H1 (cell line): ENCODE results near the gene CDH7. TPM values are rescaled to one million over a fixed set of nuclear protein-coding genes. Genes with fewer than 3 reads are reported as not detected.

Source experiments
- CTCF ChIA-PET: fragments of 300-600 bp; sonication (Branson Sonifier 250); formaldehyde crosslinking; loops from one replicate; lab custom pipeline; 2021; ENCODE audit not compliant: partially characterized antibody; lab: Charles Lee
- POLR2A ChIA-PET: fragments of 300-600 bp; sonication (Branson Sonifier 250); formaldehyde crosslinking; loops from one replicate; lab custom pipeline; 2021; ENCODE audit warnings: inconsistent platforms; ENCODE audit not compliant: partially characterized antibody; lab: Charles Lee
- DNase-seq, 2 experiments: peaks; one replicate each; pipeline versions ENCODE4 v3.0.0 to v3.0.0-alpha.2; 2010 to 2022; ENCODE audit warnings: low spot score in 2 of 2, low read depth in 1 of 2, mixed read lengths in 1 of 2
- FAIRE-seq: peaks from 2 replicates; lab custom pipeline; 2011; peaks lifted over from hg19 to GRCh38; lab: Jason Lieb, UNC
- H2AFZ ChIP-seq: 2 replicates; pipeline ENCODE4 v1.8.1; 2012; ENCODE audit warnings: low read length, inconsistent platforms
- H2AK5ac ChIP-seq: 2 replicates; pipeline ENCODE4 v1.6.1; 2013; ENCODE audit warnings: low read depth, low read length
- H2BK120ac ChIP-seq: replicated peaks from 2 replicates; pipeline ENCODE3; 2013; ENCODE audit warnings: low read depth, low read length, inconsistent platforms
- H2BK12ac ChIP-seq: 2 replicates; pipeline ENCODE4 v1.6.1; 2013; ENCODE audit warnings: low read depth, low read length
- H2BK15ac ChIP-seq: 2 replicates; pipeline ENCODE4 v1.6.1; 2013; ENCODE audit warnings: low read length
- H2BK20ac ChIP-seq: 2 replicates; pipeline ENCODE4 v1.6.1; 2013; ENCODE audit warnings: low read length
- H2BK5ac ChIP-seq: 2 replicates; pipeline ENCODE4 v1.6.1; 2013; ENCODE audit warnings: low read depth, low read length
- H3K14ac ChIP-seq: 2 replicates; pipeline ENCODE4 v1.6.1; 2013; ENCODE audit warnings: inconsistent platforms; ENCODE audit not compliant: insufficient read length
- H3K18ac ChIP-seq: 2 replicates; pipeline ENCODE4 v1.6.1; 2013; ENCODE audit warnings: low read length; ENCODE audit errors: extremely low read depth
- H3K23ac ChIP-seq: 2 replicates; pipeline ENCODE4 v1.6.1; 2013; ENCODE audit warnings: inconsistent platforms; ENCODE audit not compliant: insufficient read length
- H3K23me2 ChIP-seq: 2 replicates; pipeline ENCODE4 v1.6.1; 2013; ENCODE audit warnings: low read depth, low read length
- H3K27ac ChIP-seq: 2 replicates; pipeline ENCODE4 v1.6.1; 2011; ENCODE audit warnings: low read depth, low read length, inconsistent platforms
- H3K27me3 ChIP-seq, 4 experiments: replicated peaks in 1 of 4; 1 replicate in 1 of 4; 2 replicates in 3 of 4; pipeline versions ENCODE4 v1.6.1 to v1.8.1; 2011 to 2013; ENCODE audit warnings: low read length in 3 of 4, mild to moderate bottlenecking in 3 of 4, inconsistent platforms in 2 of 4, mixed read lengths in 2 of 4, moderate library complexity in 1 of 4; ENCODE audit not compliant: control insufficient read depth in 3 of 4, insufficient read depth in 3 of 4; ENCODE audit errors: extremely low read depth in 1 of 4
- H3K36me3 ChIP-seq, 4 experiments: 2 replicates each; pipeline versions ENCODE4 v1.6.1 to v1.8.1; 2011 to 2013; ENCODE audit warnings: mild to moderate bottlenecking in 4 of 4, low read length in 3 of 4, moderate library complexity in 2 of 4, control low read depth in 1 of 4, inconsistent platforms in 1 of 4; ENCODE audit not compliant: insufficient read depth in 4 of 4, control insufficient read depth in 2 of 4
- H3K4ac ChIP-seq: replicated peaks from 2 replicates; pipeline ENCODE3; 2013; ENCODE audit warnings: low read length, low read depth, mixed read lengths, inconsistent platforms; ENCODE audit not compliant: insufficient read length
- H3K4me1 ChIP-seq, 4 experiments: replicated peaks in 1 of 4; 1 replicate in 1 of 4; 2 replicates in 3 of 4; pipeline versions ENCODE4 v1.6.1 to v1.8.1; 2011 to 2013; ENCODE audit warnings: low read length in 3 of 4, inconsistent platforms in 2 of 4, mixed read lengths in 1 of 4; ENCODE audit not compliant: insufficient read depth in 4 of 4, control insufficient read depth in 3 of 4
- H3K4me2 ChIP-seq, 2 experiments: 2 replicates each; pipeline versions ENCODE4 v1.6.1 to v1.8.1; 2011 to 2013; ENCODE audit warnings: low read depth in 2 of 2, low read length in 2 of 2, control low read depth in 1 of 2, inconsistent platforms in 1 of 2, mild to moderate bottlenecking in 1 of 2; ENCODE audit not compliant: insufficient read depth in 1 of 2
- H3K4me3 ChIP-seq, 4 experiments: fragments of 200-600, 300-600 bp in 1 of 4; sonication (generic), shearing (Covaris generic), sonication (Bioruptor Twin) in 1 of 4; 2 replicates each; pipeline versions ENCODE4 v1.5.1 to v1.8.1; 2011 to 2016; ENCODE audit warnings: low read length in 4 of 4, low read depth in 3 of 4, control low read depth in 2 of 4, inconsistent platforms in 2 of 4, mild to moderate bottlenecking in 2 of 4, mixed read lengths in 1 of 4, moderate library complexity in 1 of 4; ENCODE audit not compliant: insufficient read depth in 2 of 4; ENCODE audit errors: extremely low read depth in 1 of 4
- H3K56ac ChIP-seq: replicated peaks from 2 replicates; pipeline ENCODE3; 2013; ENCODE audit warnings: low read depth, mild to moderate bottlenecking, mixed read lengths, low read length, inconsistent platforms; ENCODE audit not compliant: insufficient read length
- H3K79me1 ChIP-seq: 2 replicates; pipeline ENCODE4 v1.6.1; 2013; ENCODE audit warnings: low read depth, low read length, control low read depth
- H3K79me2 ChIP-seq, 2 experiments: 2 replicates each; pipeline versions ENCODE4 v1.6.1 to v1.8.1; 2012 to 2013; ENCODE audit warnings: low read length in 2 of 2, mild to moderate bottlenecking in 2 of 2, inconsistent platforms in 1 of 2; ENCODE audit not compliant: insufficient read depth in 2 of 2, control insufficient read depth in 1 of 2
- H3K9ac ChIP-seq, 4 experiments: replicated peaks in 1 of 4; 1 replicate in 1 of 4; 2 replicates in 3 of 4; pipeline versions ENCODE4 v1.6.1 to v1.8.1; 2011 to 2013; ENCODE audit warnings: low read depth in 3 of 4, low read length in 3 of 4, control low read depth in 2 of 4, mild to moderate bottlenecking in 2 of 4, moderate library complexity in 2 of 4, inconsistent platforms in 1 of 4; ENCODE audit errors: extremely low read depth in 1 of 4
- H3K9me3 ChIP-seq, 2 experiments: 2 replicates each; pipeline versions ENCODE4 v1.6.1 to v1.8.1; 2012 to 2013; ENCODE audit warnings: mild to moderate bottlenecking in 2 of 2, moderate library complexity in 2 of 2, control low read depth in 1 of 2, inconsistent platforms in 1 of 2, low read depth in 1 of 2, low read length in 1 of 2, mixed read lengths in 1 of 2; ENCODE audit not compliant: insufficient read depth in 2 of 2
- H4K20me1 ChIP-seq, 2 experiments: replicated peaks in 1 of 2; 2 replicates each; pipeline versions ENCODE3 to v1.8.1; 2011 to 2013; ENCODE audit warnings: inconsistent platforms in 2 of 2, low read length in 2 of 2, mild to moderate bottlenecking in 1 of 2; ENCODE audit not compliant: insufficient read depth in 2 of 2, control insufficient read depth in 1 of 2
- H4K5ac ChIP-seq: 2 replicates; pipeline ENCODE4 v1.6.1; 2013; ENCODE audit warnings: low read length, low read depth, mixed read lengths, inconsistent platforms; ENCODE audit not compliant: insufficient read length
- H4K8ac ChIP-seq: 2 replicates; pipeline ENCODE4 v1.8.0; 2013; ENCODE audit warnings: mild to moderate bottlenecking, moderate library complexity, low read length, inconsistent platforms; ENCODE audit not compliant: insufficient read depth; ENCODE audit errors: extremely low read depth
- H4K91ac ChIP-seq: replicated peaks from 2 replicates; pipeline ENCODE3; 2013; ENCODE audit warnings: low read length, mixed read lengths, inconsistent platforms; ENCODE audit not compliant: insufficient read length
- EZH2 ChIP-seq: fragments of 200-600 bp; sonication (generic); IDR thresholded peaks from 2 replicates; pipeline ENCODE4 v1.7.1; 2012; ENCODE audit warnings: low read depth, mild to moderate bottlenecking, moderate library complexity, low read length, inconsistent platforms; ENCODE audit not compliant: severe bottlenecking
- GABPA ChIP-seq: IDR thresholded peaks from 2 replicates; pipeline ENCODE4 v1.6.1; 2011; ENCODE audit warnings: mild to moderate bottlenecking, low read length, moderate library complexity, borderline replicate concordance; ENCODE audit not compliant: insufficient read depth
- HDAC2 ChIP-seq, 2 experiments: fragments of 300-600 bp in 1 of 2; sonication (generic) in 1 of 2; IDR thresholded peaks; 2 replicates each; pipeline ENCODE4 v1.6.1; 2011 to 2012; ENCODE audit warnings: low read depth in 2 of 2, low read length in 2 of 2, mild to moderate bottlenecking in 2 of 2, moderate library complexity in 2 of 2, borderline replicate concordance in 1 of 2, inconsistent platforms in 1 of 2
- JUN ChIP-seq: IDR thresholded peaks from 2 replicates; pipeline ENCODE4 v1.6.1; 2011; ENCODE audit warnings: low read depth, mild to moderate bottlenecking, improper control_type of control experiment, low read length
- KDM4A ChIP-seq: IDR thresholded peaks from one replicate; pipeline ENCODE4 v1.7.1; 2012; ENCODE audit warnings: low read depth, mild to moderate bottlenecking, moderate library complexity, low read length, inconsistent platforms; ENCODE audit not compliant: severe bottlenecking
- SP2 ChIP-seq: IDR thresholded peaks from 2 replicates; pipeline ENCODE4 v1.6.1; 2012; ENCODE audit warnings: mild to moderate bottlenecking, low read length, inconsistent platforms
- SRF ChIP-seq: IDR thresholded peaks from 2 replicates; pipeline ENCODE4 v1.6.1; 2011; ENCODE audit warnings: mild to moderate bottlenecking, low read depth, low read length, moderate library complexity
- WGBS, 2 experiments: shearing (Covaris generic) in 1 of 2; methylation state at CpG; one replicate each; pipeline versions ENCODE4 v1.1.6 to v1.1.7; 2013 to 2015; ENCODE audit warnings: low lambda C conversion rate in 2 of 2, mixed read lengths in 2 of 2, inconsistent platforms in 1 of 2, low coverage in 1 of 2, missing lambda C conversion rate in 1 of 2; ENCODE audit not compliant: insufficient replicate concordance in 2 of 2, insufficient coverage in 1 of 2, insufficient read length in 1 of 2; ENCODE audit errors: extremely low coverage in 1 of 2, missing lambda C conversion rate in 1 of 2; 5-methylcytosine and 5-hydroxymethylcytosine counted together
- polyA plus RNA-seq, 7 experiments: library from polyadenylated mRNA; depleted of rRNA in 3 of 7; stranded (reverse) in 5 of 7; unstranded in 2 of 7; fragments of >200 nt in 5 of 7; fragments of 200-250 nt in 2 of 7; gene quantifications; 1 replicate in 5 of 7; 2 replicates in 1 of 7; 4 replicates in 1 of 7; pipeline versions ENCODE4 v1.2.1 to v1.2.3, GENCODE V29; 2011 to 2013; ENCODE audit warnings: missing spikeins in 2 of 7, mixed read lengths in 2 of 7
- total RNA-seq: library from RNA; stranded (reverse); fragmentation: NEBNext Ultra II Directional; extraction: Animal tissue kit (Norgen Biotek cat#: 25700); gene quantifications from 2 replicates; pipeline ENCODE4 v1.2.1, GENCODE V29; 2021

Gene CDH7
- total and polyA plus RNA-seq, 2 of the 8 experiments (the other 6 are each of a cell fraction or from before 2014, with no cell fraction given), result 1.00 to 1.5 TPM

DNA sequence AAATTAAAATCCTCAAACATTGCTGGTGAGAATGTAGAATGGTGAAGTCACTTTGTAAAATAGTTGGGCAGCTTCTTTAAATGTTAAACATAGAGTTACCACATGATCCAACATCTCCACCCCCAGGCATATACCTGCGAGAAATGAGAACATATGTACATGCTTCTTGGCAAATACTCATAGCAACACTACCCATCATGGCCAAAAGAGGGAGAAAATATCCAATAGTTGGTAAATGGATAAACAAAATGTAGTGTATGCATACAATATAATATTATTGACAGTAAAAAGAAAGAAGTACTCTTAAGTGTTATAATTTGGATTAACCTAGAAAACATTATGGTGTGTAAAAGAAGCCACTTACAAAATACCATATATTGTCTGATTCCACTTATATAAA is 185.9 kb downstream of the CDH7 start:
- Histone ChIP-seq H3K36me3 (no peaks in the 10 kb centered on the region), H3K9ac (no peak overlapping the region), H2BK20ac (no peak overlapping the region), H3K23ac (no peak overlapping the region), H3K56ac (no peak overlapping the region), H2BK15ac (no peak overlapping the region), H3K9me3 (no peaks in the 10 kb centered on the region), H2BK12ac (no peak overlapping the region), H3K4me1 (peaks cover 0 to 2% (median 0%) of the 10 kb centered on the region in 4 experiments; a peak in 2 of 7 replicates), H3K4me3 (no peak overlapping the region), H2BK120ac (no peak overlapping the region), H3K27ac (no peak overlapping the region), H3K27me3 (no peaks in the 10 kb centered on the region), H2AK5ac (no peak overlapping the region), H4K91ac (no peak overlapping the region), H2BK5ac (no peak overlapping the region), H3K18ac (no peak overlapping the region), H4K8ac (no peak overlapping the region), H4K20me1 (no peaks in the 10 kb centered on the region), H3K4ac (no peak overlapping the region), H2AFZ (no peak overlapping the region), H3K79me2 (no peaks in the 10 kb centered on the region), H3K23me2 (no peaks in the 10 kb centered on the region), H3K4me2 (no peak overlapping the region), H3K14ac (no peak overlapping the region), H3K79me1 (no peaks in the 10 kb centered on the region), H4K5ac (no peak overlapping the region)
- DNase-seq (no peak), FAIRE-seq (no peak)
- no peak for TF ChIP-seq HDAC2 (IDR thresholded peaks at IDR 0.05; ENCODE audit: borderline replicate concordance in 1 of 2, low read depth in 2 of 2, low read length in 2 of 2)
- no peak for TF ChIP-seq GABPA
- TF ChIP-seq EZH2, result no peak
- no peak for TF ChIP-seq SP2
- TF ChIP-seq KDM4A, result no peak
- TF ChIP-seq SRF, result no peak
- TF ChIP-seq JUN, result no peak
- POLR2A ChIA-PET, result no interaction called here
- WGBS, 2 experiments, result 100% methylated on average over 1 of the region's 1 CpG; no CpG with 5 or more reads in 1 of the 2 experiments
- CTCF ChIA-PET, result interaction anchor here (0.7 to 2.5 kb wide), 4 partner anchors 10 to 679 kb away, joined by 3 to 13 read pairs (median 6); no protein-coding TSS in a partner anchor
